ENCODE results near the gene SPC24. TPM values are rescaled to one million over a fixed set of nuclear protein-coding genes. Genes with fewer than 3 reads are reported as not detected.
A peak's percentile ranks its signal among the peaks of the same experiment; 100 is the strongest.

SPC24 gene
- total and polyA plus RNA-seq, 9 of the 15 experiments (the other 6 are each of a cell fraction or from before 2014, with no cell fraction given): 18.2 to 154 (median 60.9) TPM

- TF ChIP-seq SNAPC5 (CRISPR knock-in tag; IDR thresholded peaks at IDR 0.05) (no peak), CREB1 (IDR thresholded peaks at IDR 0.05) (no peak), CREB1 (CRISPR knock-in tag; IDR thresholded peaks at IDR 0.05) (no peak), ZNF165 (CRISPR knock-in tag; IDR thresholded peaks at IDR 0.05; ENCODE audit: borderline replicate concordance) (no peak), RAD51 (IDR thresholded peaks at IDR 0.05; ENCODE audit: borderline replicate concordance, low read depth) (no peak), BRF1 (IDR thresholded peaks at IDR 0.05; ENCODE audit: borderline replicate concordance, extremely low read depth, insufficient read length) (no peak), SUPT5H (IDR thresholded peaks at IDR 0.05) (no peak), FUS (optimal IDR thresholded peaks at IDR 0.05; ENCODE audit: low read depth, low read length) (no peak), FOXK2 (conservative IDR thresholded peaks at IDR 0.05 in 1 of 2, IDR thresholded peaks at IDR 0.05 in 1 of 2; ENCODE audit: low read depth in 2 of 2) (no peak), FOSL1 (tag; conservative IDR thresholded peaks at IDR 0.05) (peak; percentile 56), POLR2G (IDR thresholded peaks at IDR 0.05; ENCODE audit: low read depth, low read length) (peak; percentile 61), RBM15 (IDR thresholded peaks at IDR 0.05; ENCODE audit: insufficient read depth, low read length) (no peak), DNMT1 (IDR thresholded peaks at IDR 0.05) (no peak), CTBP1 (IDR thresholded peaks at IDR 0.05; ENCODE audit: borderline replicate concordance) (peak; percentile 29), MEF2D (tag; conservative IDR thresholded peaks at IDR 0.05; ENCODE audit: low read depth) (no peak), ZBTB11 (CRISPR knock-in tag; IDR thresholded peaks at IDR 0.05) (no peak), HMGXB4 (CRISPR knock-in tag; IDR thresholded peaks at IDR 0.05) (no peak), CEBPZ (IDR thresholded peaks at IDR 0.05; ENCODE audit: borderline replicate concordance, low read depth, low read length) (no peak), ZNF695 (CRISPR knock-in tag; IDR thresholded peaks at IDR 0.05) (no peak), SAFB (IDR thresholded peaks at IDR 0.05; ENCODE audit: borderline replicate concordance, low read depth, low read length) (no peak)
These were observed 16.8 kb downstream of the SPC24 start (continued) for GRCh38 chr19:11138601-11139300.
